Inflammatory macrophage treated with lipopolysaccharide for 4 hours (primary cell): ENCODE measurements around the gene HOOK2.

Source experiments
- DNase-seq: peaks from one replicate; pipeline ENCODE4 v3.0.0-alpha.2; 2020

The HOOK2 gene

GRCh38 chr19:12793290-12794195 is 18.2 kb upstream of the HOOK2 start:
- peak; percentile 95 for DNase-seq

GRCh38 chr19:12792853-12793289 is 17.5 kb upstream of the HOOK2 start:
- no peak for DNase-seq

GRCh38 chr19:12792051-12792852 is 16.9 kb upstream of the HOOK2 start:
- peak; percentile 81 for DNase-seq

- DNase-seq = peak; percentile 99
Measured at GRCh38 chr19:12791345-12792050, 16.1 kb upstream of the HOOK2 start, which contains the start of gene JUNB. Gene JUNB, plus strand, starts transcription at chr19:12791486. Its CDS starts 286 bp downstream, at chr19:12791772.

- no peak for DNase-seq
Measured at GRCh38 chr19:12790628-12791344, 15.4 kb upstream of the HOOK2 start.

- peak; percentile 99 for DNase-seq
Measured at GRCh38 chr19:12789904-12790619, 14.7 kb upstream of the HOOK2 start.

GRCh38 chr19:12789098-12789903 is 13.9 kb upstream of the HOOK2 start:
- no peak for DNase-seq

GRCh38 chr19:12788682-12789097 is 13.3 kb upstream of the HOOK2 start:
- DNase-seq = peak; percentile 94

- no peak for DNase-seq
Measured at GRCh38 chr19:12788042-12788681, 12.8 kb upstream of the HOOK2 start.

GRCh38 chr19:12787458-12787857 is 12.1 kb upstream of the HOOK2 start:
- DNase-seq = no peak

GRCh38 chr19:12786952-12787351 is 11.6 kb upstream of the HOOK2 start:
- DNase-seq = peak; percentile 48

GRCh38 chr19:12786141-12786870 is 11.0 kb upstream of the HOOK2 start:
- DNase-seq = peak; percentile 88

GRCh38 chr19:12785431-12786031 is 10.2 kb upstream of the HOOK2 start:
- peak; percentile 64 for DNase-seq

- DNase-seq = no peak
Measured at GRCh38 chr19:12784871-12785430, 9.6 kb upstream of the HOOK2 start.

GRCh38 chr19:12784394-12784870 is 9.1 kb upstream of the HOOK2 start:
- no peak for DNase-seq

GRCh38 chr19:12783849-12784393 is 8.6 kb upstream of the HOOK2 start:
- DNase-seq = no peak

GRCh38 chr19:12783291-12783848 is 8.0 kb upstream of the HOOK2 start:
- DNase-seq = no peak
